Measurements from ENCODE around the gene SCYGR1. TPM values are rescaled to one million over a fixed set of nuclear protein-coding genes. Genes with fewer than 3 reads are reported as not detected.

Gene SCYGR1
- total RNA-seq, 1 experiment from 2014 or later, result not detected

DNA sequence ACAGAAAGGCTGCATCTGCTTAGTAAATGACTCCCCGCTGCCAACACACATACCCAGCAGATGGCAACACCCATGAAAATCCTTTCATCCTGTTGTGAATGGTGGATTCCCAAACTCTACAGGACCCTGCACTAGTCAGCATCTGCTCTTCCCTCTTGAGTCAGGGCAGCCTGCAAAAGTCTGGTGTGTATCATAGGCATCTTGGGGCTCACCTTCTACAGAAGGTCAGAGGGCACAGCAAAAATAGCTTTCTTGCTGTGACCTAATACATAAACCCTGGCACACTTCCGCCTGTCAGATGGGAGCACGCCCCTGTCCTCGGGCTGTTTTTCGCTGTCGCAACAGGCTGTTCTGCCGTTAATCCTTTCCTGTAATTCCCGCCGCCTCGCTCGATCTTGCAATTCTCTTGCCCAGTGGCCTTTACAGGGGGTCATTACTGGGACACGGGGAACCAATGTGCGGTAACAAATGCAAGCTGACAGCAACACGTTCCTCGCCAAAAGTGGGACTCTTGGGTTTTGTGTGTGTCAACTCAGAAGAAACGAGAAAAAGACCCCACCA lies 19.9 kb upstream of the SCYGR1 start:
- Mint-ChIP-seq H3K36me3 (ENCODE audit: insufficient read depth, unreplicated experiment) (peaks cover 6% of the 10 kb centered on the region), H3K4me1 (ENCODE audit: low read depth, unreplicated experiment) (peaks cover 17% of the 10 kb centered on the region), H3K27ac (ENCODE audit: unreplicated experiment) (no peak overlapping the region), H3K9me3 (ENCODE audit: unreplicated experiment) (no peaks in the 10 kb centered on the region), H3K4me3 (ENCODE audit: unreplicated experiment) (no peak overlapping the region), H3K27me3 (ENCODE audit: insufficient read depth, unreplicated experiment) (no peaks in the 10 kb centered on the region)
- Histone ChIP-seq H3K4me1 (peaks cover 8% of the 10 kb centered on the region), H3K36me3 (ENCODE audit: control insufficient read depth, insufficient read depth, low read length) (no peaks in the 10 kb centered on the region), H3K9me3 (no peaks in the 10 kb centered on the region), H3K27me3 (replicated peaks; ENCODE audit: control insufficient read depth, insufficient read depth, low read length) (no peaks in the 10 kb centered on the region), H3K4me3 (ENCODE audit: low read depth, low read length) (no peak overlapping the region)
- intact Hi-C loops (cut with micrococcal nuclease; ENCODE audit: unreplicated experiment), result loop anchor here (2.0 to 5.0 kb wide), 4 partner anchors 45 to 277 kb away; no protein-coding TSS in a partner anchor
- CTCF ChIA-PET, result no interaction called here
- POLR2A ChIA-PET, result no interaction called here
- TF ChIP-seq, protein P1, sequence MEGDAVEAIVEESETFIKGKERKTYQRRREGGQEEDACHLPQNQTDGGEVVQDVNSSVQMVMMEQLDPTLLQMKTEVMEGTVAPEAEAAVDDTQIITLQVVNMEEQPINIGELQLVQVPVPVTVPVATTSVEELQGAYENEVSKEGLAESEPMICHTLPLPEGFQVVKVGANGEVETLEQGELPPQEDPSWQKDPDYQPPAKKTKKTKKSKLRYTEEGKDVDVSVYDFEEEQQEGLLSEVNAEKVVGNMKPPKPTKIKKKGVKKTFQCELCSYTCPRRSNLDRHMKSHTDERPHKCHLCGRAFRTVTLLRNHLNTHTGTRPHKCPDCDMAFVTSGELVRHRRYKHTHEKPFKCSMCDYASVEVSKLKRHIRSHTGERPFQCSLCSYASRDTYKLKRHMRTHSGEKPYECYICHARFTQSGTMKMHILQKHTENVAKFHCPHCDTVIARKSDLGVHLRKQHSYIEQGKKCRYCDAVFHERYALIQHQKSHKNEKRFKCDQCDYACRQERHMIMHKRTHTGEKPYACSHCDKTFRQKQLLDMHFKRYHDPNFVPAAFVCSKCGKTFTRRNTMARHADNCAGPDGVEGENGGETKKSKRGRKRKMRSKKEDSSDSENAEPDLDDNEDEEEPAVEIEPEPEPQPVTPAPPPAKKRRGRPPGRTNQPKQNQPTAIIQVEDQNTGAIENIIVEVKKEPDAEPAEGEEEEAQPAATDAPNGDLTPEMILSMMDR (IDR thresholded peaks at IDR 0.05; ENCODE audit: insufficient read depth in 1 of 2, low read depth in 1 of 2, low read length in 1 of 2, severe bottlenecking in 1 of 2, unreplicated experiment in 1 of 2), result no peak
- DNase-seq, result no peak
- BruUV-seq (replicated peaks), result no TSS peak

DNA sequence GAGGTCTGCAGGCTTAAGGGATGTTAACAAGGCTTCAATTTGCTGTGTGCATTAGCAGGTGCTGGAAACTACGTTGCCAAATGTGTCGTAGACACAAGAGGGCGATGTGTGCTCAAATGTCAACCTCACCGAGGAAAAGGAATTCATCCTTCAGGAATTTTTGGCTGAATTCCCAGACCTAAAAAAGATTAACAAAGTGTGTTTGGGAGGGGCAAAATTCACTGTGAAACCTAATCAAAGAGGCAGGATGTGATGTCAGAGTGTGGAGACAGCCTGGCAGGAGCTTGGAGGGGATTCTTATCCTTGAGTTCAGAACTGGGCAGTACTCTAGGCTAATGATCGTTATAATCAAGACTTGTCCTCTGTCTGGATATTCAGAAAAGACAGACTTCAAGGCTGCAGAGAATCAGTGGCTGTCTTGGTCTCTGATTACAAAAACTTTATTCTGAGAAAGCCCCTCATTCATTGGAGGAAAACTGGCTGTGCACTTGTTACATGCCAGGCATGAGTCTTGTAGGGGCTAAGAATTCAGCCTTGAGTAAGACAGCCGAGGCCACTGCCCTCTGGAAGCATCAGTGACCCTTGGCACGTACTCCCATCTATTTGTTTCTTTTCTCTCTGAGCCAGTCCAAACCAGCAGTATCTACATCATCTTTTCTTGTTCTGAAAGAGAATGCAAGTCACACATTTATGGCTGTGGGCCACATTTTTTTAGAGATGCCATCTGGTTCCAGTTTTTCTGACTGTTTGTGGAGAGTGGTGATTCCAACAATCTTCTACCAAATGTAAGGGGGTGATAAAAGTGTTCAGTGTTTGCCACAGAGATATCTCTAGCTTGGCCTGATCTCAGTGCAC lies 18.7 kb upstream of the SCYGR1 start:
- Mint-ChIP-seq H3K4me1 (ENCODE audit: low read depth, unreplicated experiment) (peaks cover 22% of the 10 kb centered on the region), H3K27me3 (ENCODE audit: insufficient read depth, unreplicated experiment) (no peaks in the 10 kb centered on the region), H3K9me3 (ENCODE audit: unreplicated experiment) (no peaks in the 10 kb centered on the region), H3K27ac (ENCODE audit: unreplicated experiment) (peak overlapping the region; percentile 86), H3K4me3 (ENCODE audit: unreplicated experiment) (no peak overlapping the region), H3K36me3 (ENCODE audit: insufficient read depth, unreplicated experiment) (peaks cover 6% of the 10 kb centered on the region)
- Histone ChIP-seq H3K27me3 (replicated peaks; ENCODE audit: control insufficient read depth, insufficient read depth, low read length) (no peaks in the 10 kb centered on the region), H3K9me3 (no peaks in the 10 kb centered on the region), H3K4me1 (peaks cover 8% of the 10 kb centered on the region), H3K4me3 (ENCODE audit: low read depth, low read length) (no peak overlapping the region), H3K36me3 (ENCODE audit: control insufficient read depth, insufficient read depth, low read length) (no peaks in the 10 kb centered on the region)
- ChIA-PET POLR2A (no interaction called here), CTCF (interaction anchor here (0.5 to 1.1 kb wide), 6 partner anchors 14 to 479 kb away, joined by 3 to 5 read pairs (median 4); no protein-coding TSS in a partner anchor)
- TSS peak; percentile 98 for BruUV-seq (replicated peaks)
- TF ChIP-seq, protein P1 (IDR thresholded peaks at IDR 0.05; ENCODE audit: insufficient read depth in 1 of 2, low read depth in 1 of 2, low read length in 1 of 2, severe bottlenecking in 1 of 2, unreplicated experiment in 1 of 2), result peak; percentile 58 to 60
- intact Hi-C loops (cut with micrococcal nuclease; ENCODE audit: unreplicated experiment), result loop anchor here (1.0 to 5.0 kb wide), 7 partner anchors 46 to 360 kb away; partner anchors contain the start of gene AGFG1
- DNase-seq, result peak; percentile 67

GRCh38 chr2:227404585-227405271 lies 17.0 kb upstream of the SCYGR1 start:
- BruUV-seq (replicated peaks), result no TSS peak
- Mint-ChIP-seq H3K9me3 (ENCODE audit: unreplicated experiment) (no peaks in the 10 kb centered on the region), H3K27me3 (ENCODE audit: insufficient read depth, unreplicated experiment) (no peaks in the 10 kb centered on the region), H3K4me3 (ENCODE audit: unreplicated experiment) (no peak overlapping the region), H3K36me3 (ENCODE audit: insufficient read depth, unreplicated experiment) (peaks cover 6% of the 10 kb centered on the region), H3K4me1 (ENCODE audit: low read depth, unreplicated experiment) (peaks cover 32% of the 10 kb centered on the region), H3K27ac (ENCODE audit: unreplicated experiment) (no peak overlapping the region)
- no peak for DNase-seq
- no peaks in the 10 kb centered on the region for H3K9me3 ChIP-seq
- H3K36me3 ChIP-seq (ENCODE audit: control insufficient read depth, insufficient read depth, low read length), result no peaks in the 10 kb centered on the region
- H3K4me1 ChIP-seq, result peaks cover 8% of the 10 kb centered on the region
- intact Hi-C loops (cut with micrococcal nuclease; ENCODE audit: unreplicated experiment), result loop anchor here (5.0 kb wide), 3 partner anchors 48 to 253 kb away; no protein-coding TSS in a partner anchor
- TF ChIP-seq, protein P1 (IDR thresholded peaks at IDR 0.05; ENCODE audit: insufficient read depth in 1 of 2, low read depth in 1 of 2, low read length in 1 of 2, severe bottlenecking in 1 of 2, unreplicated experiment in 1 of 2), result no peak
- ChIA-PET CTCF (interaction anchor here (0.9 kb wide), 1 partner anchor 362 kb away, joined by 4 read pairs; no protein-coding TSS in a partner anchor), POLR2A (no interaction called here)
- no peaks in the 10 kb centered on the region for H3K27me3 ChIP-seq (replicated peaks; ENCODE audit: control insufficient read depth, insufficient read depth, low read length)
- no peak overlapping the region for H3K4me3 ChIP-seq (ENCODE audit: low read depth, low read length)
